SK-N-SH (cell line): ENCODE measurements around the gene SLC66A1.

Experiments
- CTCF ChIP-seq: fragments of 200-600 bp; sonication (generic); IDR thresholded peaks from 2 replicates; pipeline ENCODE4 v1.6.1; 2017; ENCODE audit warnings: antibody characterized with exemption, mild to moderate bottlenecking, moderate library complexity
- GABPA ChIP-seq: IDR thresholded peaks from 2 replicates; pipeline ENCODE4 v1.4.0; 2012; ENCODE audit warnings: low read depth, mild to moderate bottlenecking
- POLR2AphosphoS5 ChIP-seq: IDR thresholded peaks from 2 replicates; pipeline ENCODE4 v1.6.1; 2012; ENCODE audit warnings: low read depth, low read length
- TF ChIP-seq, protein P1 (sequence below): IDR thresholded peaks from 2 replicates; pipeline ENCODE4 v1.4.0; 2012; ENCODE audit warnings: low read depth, borderline replicate concordance

DNA sequence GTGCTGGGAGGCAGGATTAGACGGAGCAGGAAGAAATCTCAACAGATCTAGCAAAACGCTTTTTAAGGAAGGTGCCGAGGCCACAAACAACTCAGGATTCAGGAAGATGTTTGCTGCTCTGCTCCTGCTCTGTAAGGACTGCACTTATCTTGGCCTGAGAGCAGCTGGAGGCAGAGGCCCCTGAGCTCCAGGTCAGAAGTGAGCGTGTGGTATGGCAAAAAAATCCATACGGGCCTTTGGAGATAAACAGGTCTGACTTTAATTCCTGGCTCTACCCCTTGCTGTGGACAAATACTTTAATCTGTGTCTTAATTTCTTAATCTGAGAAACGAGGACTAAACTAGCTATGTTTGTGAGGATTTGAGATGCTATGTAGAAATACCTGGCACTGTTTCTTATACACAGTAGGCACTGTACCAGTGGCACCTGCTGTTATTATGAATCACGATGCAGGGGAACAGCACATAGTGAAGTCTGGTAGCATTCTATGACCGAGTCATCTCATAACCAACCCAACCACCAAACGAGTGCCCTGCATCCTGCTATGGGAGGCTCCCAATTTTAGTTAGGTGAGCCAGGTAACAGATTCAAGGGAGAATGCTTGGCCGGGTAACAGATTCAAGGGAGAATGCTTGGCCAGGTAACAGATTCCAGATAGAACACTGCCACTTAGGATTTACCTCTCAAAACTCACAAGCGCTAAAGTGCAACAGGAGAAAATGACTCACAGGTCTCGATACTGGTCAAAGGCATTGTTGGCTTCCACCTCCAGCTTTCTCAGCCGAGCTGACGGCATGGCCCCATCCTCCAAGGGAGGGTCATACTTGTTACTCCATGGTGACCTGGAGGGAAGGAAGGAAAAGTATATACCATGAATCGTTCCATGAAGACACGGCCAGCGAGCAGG is 65.9 kb downstream of the SLC66A1 start:
- TF ChIP-seq POLR2AphosphoS5 (no peak), GABPA (no peak), CTCF (no peak)
- TF ChIP-seq, protein P1, sequence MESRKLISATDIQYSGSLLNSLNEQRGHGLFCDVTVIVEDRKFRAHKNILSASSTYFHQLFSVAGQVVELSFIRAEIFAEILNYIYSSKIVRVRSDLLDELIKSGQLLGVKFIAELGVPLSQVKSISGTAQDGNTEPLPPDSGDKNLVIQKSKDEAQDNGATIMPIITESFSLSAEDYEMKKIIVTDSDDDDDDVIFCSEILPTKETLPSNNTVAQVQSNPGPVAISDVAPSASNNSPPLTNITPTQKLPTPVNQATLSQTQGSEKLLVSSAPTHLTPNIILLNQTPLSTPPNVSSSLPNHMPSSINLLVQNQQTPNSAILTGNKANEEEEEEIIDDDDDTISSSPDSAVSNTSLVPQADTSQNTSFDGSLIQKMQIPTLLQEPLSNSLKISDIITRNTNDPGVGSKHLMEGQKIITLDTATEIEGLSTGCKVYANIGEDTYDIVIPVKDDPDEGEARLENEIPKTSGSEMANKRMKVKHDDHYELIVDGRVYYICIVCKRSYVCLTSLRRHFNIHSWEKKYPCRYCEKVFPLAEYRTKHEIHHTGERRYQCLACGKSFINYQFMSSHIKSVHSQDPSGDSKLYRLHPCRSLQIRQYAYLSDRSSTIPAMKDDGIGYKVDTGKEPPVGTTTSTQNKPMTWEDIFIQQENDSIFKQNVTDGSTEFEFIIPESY: no peak
